ENCODE data around the gene CES2.
"Not testable (repeated sequence)": the region's sequence is repeated elsewhere in the genome, so short reads cannot be mapped to it uniquely, and the experiment has no call there.

The CES2 gene

GRCh38 chr16:66950437-66950836 lies 15.1 kb downstream of the CES2 start:
- DNase-seq (ENCODE audit: low read depth, low spot score), result no peak
- no peak overlapping the region for H3K27ac ChIP-seq

GRCh38 chr16:66950971-66951790 lies 15.9 kb downstream of the CES2 start:
- DNase-seq (ENCODE audit: low read depth, low spot score), result no peak
- no peak overlapping the region for H3K27ac ChIP-seq

- H3K27ac ChIP-seq, result peak overlapping the region; percentile 2
- DNase-seq (ENCODE audit: low read depth, low spot score), result no peak
These were observed 17.3 kb downstream of the CES2 start for GRCh38 chr16:66952430-66953110.

GRCh38 chr16:66953462-66954096 lies 18.3 kb downstream of the CES2 start:
- no peak for DNase-seq (ENCODE audit: low read depth, low spot score)
- peak overlapping the region; percentile 2 for H3K27ac ChIP-seq

- DNase-seq (ENCODE audit: low read depth, low spot score), result no peak
- H3K27ac ChIP-seq, result peak overlapping the region; percentile 2
These were observed 18.9 kb downstream of the CES2 start for GRCh38 chr16:66954097-66954659.

- not testable (repeated sequence) for H3K27ac ChIP-seq; DNase-seq (ENCODE audit: low read depth, low spot score)
These were observed 20.2 kb downstream of the CES2 start for GRCh38 chr16:66955363-66956153.

GRCh38 chr16:66956154-66956457 lies 20.8 kb downstream of the CES2 start:
- not testable (repeated sequence) for H3K27ac ChIP-seq; DNase-seq (ENCODE audit: low read depth, low spot score)

GRCh38 chr16:66958857-66959703 lies 23.8 kb downstream of the CES2 start:
- no peak for DNase-seq (ENCODE audit: low read depth, low spot score)
- no peak overlapping the region for H3K27ac ChIP-seq

- no peak overlapping the region for H3K27ac ChIP-seq
These were observed 24.4 kb downstream of the CES2 start for GRCh38 chr16:66959704-66960161.

GRCh38 chr16:66960270-66960669 lies 25.0 kb downstream of the CES2 start:
- no peak overlapping the region for H3K27ac ChIP-seq
- no peak for DNase-seq (ENCODE audit: low read depth, low spot score)

More at GRCh38 chr16:66959704-66960161, 24.4 kb downstream of the CES2 start:
- DNase-seq (ENCODE audit: low read depth, low spot score), result no peak

GRCh38 chr16:66961065-66961744 lies 25.9 kb downstream of the CES2 start, which contains the start of gene CES3:
TSS of gene CES3 (plus strand) at chr16:66961266. CDS start at chr16:66961308, 42 bp downstream.
- H3K27ac ChIP-seq, result no peak within 1 kb of the TSS
- no peak for DNase-seq (ENCODE audit: low read depth, low spot score)

GRCh38 chr16:66961914-66962313 lies 26.6 kb downstream of the CES2 start:
- no peak for DNase-seq (ENCODE audit: low read depth, low spot score)
- no peak overlapping the region for H3K27ac ChIP-seq

GRCh38 chr16:66964049-66964448 lies 28.7 kb downstream of the CES2 start:
- H3K27ac ChIP-seq, result no peak overlapping the region
- no peak for DNase-seq (ENCODE audit: low read depth, low spot score)

- no peak overlapping the region for H3K27ac ChIP-seq
- DNase-seq (ENCODE audit: low read depth, low spot score), result no peak
These were observed 33.5 kb downstream of the CES2 start for GRCh38 chr16:66968847-66969246.

GRCh38 chr16:66970775-66971720 lies 35.7 kb downstream of the CES2 start:
- DNase-seq (ENCODE audit: low read depth, low spot score), result no peak

GRCh38 chr16:66972983-66973382 lies 37.7 kb downstream of the CES2 start:
- H3K27ac ChIP-seq, result no peak overlapping the region
- no peak for DNase-seq (ENCODE audit: low read depth, low spot score)

More at GRCh38 chr16:66970775-66971720, 35.7 kb downstream of the CES2 start:
- no peak overlapping the region for H3K27ac ChIP-seq

- DNase-seq (ENCODE audit: low read depth, low spot score), result no peak
- no peak overlapping the region for H3K27ac ChIP-seq
These were observed 38.4 kb downstream of the CES2 start for GRCh38 chr16:66973716-66974115.

Data from epithelial cell of prostate (primary cell).